ENCODE measurements around the gene NRN1. TPM values are rescaled to one million over a fixed set of nuclear protein-coding genes. Genes with fewer than 3 reads are reported as not detected.
A peak's percentile ranks its signal among the peaks of the same experiment; 100 is the strongest.
"Not testable (repeated sequence)": the region's sequence is repeated elsewhere in the genome, so short reads cannot be mapped to it uniquely, and the experiment has no call there.

NRN1 gene
- total RNA-seq, 1 donor from 2014 or later = 1.3 TPM

GRCh38 chr6:6025736-6026135 is 19.0 kb upstream of the NRN1 start:
- no peak overlapping the region for H3K4me3 Mint-ChIP-seq
- H3K27ac ChIP-seq = no peak overlapping the region
- H3F3A ChIP-seq (ENCODE audit: low read depth) = no peaks in the 10 kb centered on the region
- no peaks in the 10 kb centered on the region for H3K9me3 ChIP-seq (ENCODE audit: low read depth)
- H3K9ac ChIP-seq = no peak overlapping the region
- H3K79me2 ChIP-seq (ENCODE audit: low read depth) = no peaks in the 10 kb centered on the region
- H3K4me2 ChIP-seq = no peak overlapping the region
- no peak overlapping the region for H2AFZ ChIP-seq (replicated peaks)
- TF ChIP-seq EZH2 (IDR thresholded peaks at IDR 0.05) = no peak
- TF ChIP-seq EZH2phosphoT487 (IDR thresholded peaks at IDR 0.05) = no peak
- no peak for TF ChIP-seq CTCF (IDR thresholded peaks at IDR 0.05)
- no peaks in the 10 kb centered on the region for H3K36me3 ChIP-seq
- H3K4me1 Mint-ChIP-seq = no peaks in the 10 kb centered on the region
- H3K4me3 ChIP-seq = no peak overlapping the region
- H3K27me3 Mint-ChIP-seq (ENCODE audit: insufficient read depth, low read depth) = peaks cover 4% of the 10 kb centered on the region
- H3K27me3 ChIP-seq = no peaks in the 10 kb centered on the region
- no peaks in the 10 kb centered on the region for H3K4me1 ChIP-seq
- H4K20me1 ChIP-seq (ENCODE audit: low read depth) = no peaks in the 10 kb centered on the region
- H3K27ac Mint-ChIP-seq = no peak overlapping the region
- DNase-seq (ENCODE audit: low spot score) = no peak
- H3K36me3 Mint-ChIP-seq = no peaks in the 10 kb centered on the region
- H3K9me3 Mint-ChIP-seq = no peaks in the 10 kb centered on the region

- Histone ChIP-seq H3K9ac (no peak overlapping the region), H3F3A (ENCODE audit: low read depth) (no peaks in the 10 kb centered on the region), H3K9me3 (ENCODE audit: low read depth) (no peaks in the 10 kb centered on the region), H3K4me2 (no peak overlapping the region), H3K79me2 (ENCODE audit: low read depth) (no peaks in the 10 kb centered on the region), H3K27ac (no peak overlapping the region), H3K27me3 (peaks cover 7% of the 10 kb centered on the region), H3K36me3 (no peaks in the 10 kb centered on the region), H3K4me1 (no peaks in the 10 kb centered on the region), H4K20me1 (ENCODE audit: low read depth) (no peaks in the 10 kb centered on the region), H3K4me3 (no peak overlapping the region), H2AFZ (replicated peaks) (no peak overlapping the region)
- H3K27ac Mint-ChIP-seq = no peak overlapping the region
- no peak overlapping the region for H3K4me3 Mint-ChIP-seq
- H3K27me3 Mint-ChIP-seq (ENCODE audit: insufficient read depth, low read depth) = peaks cover 2% of the 10 kb centered on the region
- H3K36me3 Mint-ChIP-seq = no peaks in the 10 kb centered on the region
- no peaks in the 10 kb centered on the region for H3K9me3 Mint-ChIP-seq
- H3K4me1 Mint-ChIP-seq = no peaks in the 10 kb centered on the region
- DNase-seq (ENCODE audit: low spot score) = no peak
- TF ChIP-seq EZH2 (IDR thresholded peaks at IDR 0.05) (no peak), CTCF (IDR thresholded peaks at IDR 0.05) (no peak), EZH2phosphoT487 (IDR thresholded peaks at IDR 0.05) (no peak)
Observed at GRCh38 chr6:6024220-6024619, 17.5 kb upstream of the NRN1 start.

GRCh38 chr6:6022841-6023240 is 16.1 kb upstream of the NRN1 start:
- DNase-seq (ENCODE audit: low spot score); H3K9me3 ChIP-seq (ENCODE audit: low read depth); H4K20me1 ChIP-seq (ENCODE audit: low read depth); H3K4me1 ChIP-seq; H3F3A ChIP-seq (ENCODE audit: low read depth); H3K9me3 Mint-ChIP-seq; H3K4me3 Mint-ChIP-seq; H3K27me3 Mint-ChIP-seq (ENCODE audit: insufficient read depth, low read depth); H3K36me3 ChIP-seq; H3K4me3 ChIP-seq; H3K27ac ChIP-seq; H3K4me2 ChIP-seq; H3K36me3 Mint-ChIP-seq; H2AFZ ChIP-seq (replicated peaks); H3K9ac ChIP-seq; H3K4me1 Mint-ChIP-seq; H3K27ac Mint-ChIP-seq; H3K79me2 ChIP-seq (ENCODE audit: low read depth): not testable (repeated sequence)
- H3K27me3 ChIP-seq = peaks cover 21% of the 10 kb centered on the region

GRCh38 chr6:6008648-6009421 is 2.1 kb upstream of the NRN1 start:
- Histone ChIP-seq H2AFZ (replicated peaks) (peak overlapping the region; percentile 53), H3K27ac (no peak overlapping the region), H3K9me3 (ENCODE audit: low read depth) (no peaks in the 10 kb centered on the region), H3K36me3 (no peaks in the 10 kb centered on the region), H3K4me1 (peaks cover 36% of the 10 kb centered on the region), H3K79me2 (ENCODE audit: low read depth) (no peaks in the 10 kb centered on the region), H3F3A (ENCODE audit: low read depth) (peaks cover 50% of the 10 kb centered on the region), H3K4me3 (peak overlapping the region; percentile 58), H3K27me3 (peaks cover 100% of the 10 kb centered on the region), H3K9ac (no peak overlapping the region), H3K4me2 (peak overlapping the region; percentile 94), H4K20me1 (ENCODE audit: low read depth) (peaks cover 28% of the 10 kb centered on the region)
- Mint-ChIP-seq H3K27me3 (ENCODE audit: insufficient read depth, low read depth) (peaks cover 42% of the 10 kb centered on the region), H3K36me3 (no peaks in the 10 kb centered on the region), H3K4me3 (peak overlapping the region; percentile 86), H3K27ac (no peak overlapping the region), H3K9me3 (no peaks in the 10 kb centered on the region), H3K4me1 (peaks cover 38% of the 10 kb centered on the region)
- DNase-seq (ENCODE audit: low spot score) = peak; percentile 91
- TF ChIP-seq CTCF (IDR thresholded peaks at IDR 0.05) = no peak
- TF ChIP-seq EZH2phosphoT487 (IDR thresholded peaks at IDR 0.05) = no peak
- no peak for TF ChIP-seq EZH2 (IDR thresholded peaks at IDR 0.05)

Measured in neural progenitor cell (in vitro differentiated cells).